Skin epidermis (tissue), 12 donors: ENCODE measurements around the gene LSM12.

Experiments
- H3K27ac ChIP-seq, 21 experiments: fragments of 200-600 bp; sonication (generic) in 11 of 21; one replicate each; pipeline ENCODE4 v1.5.0; 2020; ENCODE audit warnings: mild to moderate bottlenecking in 3 of 21, inconsistent platforms in 2 of 21, moderate library complexity in 2 of 21
- H3K4me3 ChIP-seq, 7 experiments: fragments of 200-600 bp; sonication (generic) in 2 of 7; one replicate each; pipeline ENCODE4 v1.5.0; 2020; ENCODE audit warnings: inconsistent platforms in 2 of 7, mild to moderate bottlenecking in 2 of 7, moderate library complexity in 1 of 7

The LSM12 gene

GRCh38 chr17:44079877-44080821, 13.7 kb upstream of the LSM12 start:
- Histone ChIP-seq H3K4me3 (no peak overlapping the region), H3K27ac (no peak overlapping the region)

DNA sequence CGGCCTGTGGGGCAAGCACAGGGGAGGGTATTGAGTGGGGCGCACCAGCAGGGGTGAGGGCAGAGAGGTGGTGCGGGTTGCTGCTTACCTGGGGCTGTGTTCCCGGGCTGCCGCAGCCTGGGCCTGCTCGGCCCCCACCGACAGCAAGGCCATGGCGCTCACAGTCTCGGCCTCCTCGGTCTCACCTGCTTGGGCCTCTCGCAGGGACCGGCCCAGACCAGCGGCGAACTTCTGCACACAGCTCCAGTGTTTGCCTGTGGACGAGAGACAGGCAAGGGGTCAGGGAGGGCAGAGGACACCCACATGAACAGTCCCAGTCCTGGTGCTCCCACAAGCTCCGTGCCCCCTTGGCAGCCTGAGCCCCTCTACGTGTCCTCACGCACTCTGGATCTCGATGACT, 11.9 kb upstream of the LSM12 start:
- Histone ChIP-seq H3K4me3 (no peak overlapping the region), H3K27ac (no peak overlapping the region)

GRCh38 chr17:44077595-44077909, 11.1 kb upstream of the LSM12 start:
- no peak overlapping the region for H3K4me3 ChIP-seq
- peak overlapping the region in 4 of 21 experiments; percentile 25 to 62 (median 46) for H3K27ac ChIP-seq

GRCh38 chr17:44076716-44077594, 10.5 kb upstream of the LSM12 start:
- H3K4me3 ChIP-seq = no peak overlapping the region
- H3K27ac ChIP-seq = peak overlapping the region in 4 of 21 experiments; percentile 8 to 62 (median 38)

DNA sequence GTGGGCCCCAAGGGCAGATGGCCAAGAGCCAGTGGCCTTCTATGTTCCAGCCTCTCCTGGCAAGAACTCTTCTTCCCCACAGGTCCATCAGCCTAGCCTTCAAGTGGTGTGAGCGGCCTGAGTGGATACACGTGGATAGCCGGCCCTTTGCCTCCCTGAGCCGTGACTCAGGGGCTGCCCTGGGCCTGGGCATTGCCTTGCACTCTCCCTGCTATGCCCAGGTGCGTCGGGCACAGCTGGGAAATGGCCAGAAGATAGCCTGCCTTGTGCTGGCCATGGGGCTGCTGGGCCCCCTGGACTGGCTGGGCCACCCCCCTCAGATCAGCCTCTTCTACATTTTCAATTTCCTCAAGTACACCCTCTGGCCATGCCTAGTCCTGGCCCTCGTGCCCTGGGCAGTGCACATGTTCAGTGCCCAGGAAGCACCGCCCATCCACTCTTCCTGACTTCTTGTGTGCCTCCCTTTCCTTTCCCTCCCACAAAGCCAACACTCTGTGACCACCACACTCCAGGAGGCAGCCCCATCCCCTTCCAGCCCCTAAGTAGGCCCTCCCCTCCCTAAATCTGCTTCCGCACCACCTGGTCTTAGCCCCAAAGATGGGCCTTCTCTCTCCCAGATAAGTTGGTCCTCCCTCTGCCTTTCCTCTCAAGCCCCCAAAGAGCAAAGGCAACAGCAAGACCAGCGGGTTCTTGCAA, 9.3 kb upstream of the LSM12 start:
- Histone ChIP-seq H3K4me3 (no peak overlapping the region), H3K27ac (peak overlapping the region in 2 of 21 experiments; percentile 36 to 43)

DNA sequence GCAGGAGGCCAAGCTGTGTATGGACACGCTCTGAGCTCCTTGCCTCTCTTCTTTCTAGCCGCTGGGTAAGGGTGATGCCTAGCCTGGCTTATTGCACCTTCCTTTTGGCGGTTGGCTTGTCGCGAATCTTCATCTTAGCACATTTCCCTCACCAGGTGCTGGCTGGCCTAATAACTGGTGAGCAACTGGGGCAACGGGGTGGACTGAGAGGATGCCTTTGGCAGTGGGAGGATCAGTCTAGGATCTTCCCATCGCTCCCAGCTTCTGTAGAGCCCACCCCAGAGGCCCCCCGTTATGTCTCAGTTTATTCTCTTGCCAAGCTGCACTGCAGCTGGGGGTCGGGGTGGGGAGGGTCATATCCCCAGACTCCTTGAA, 8.4 kb upstream of the LSM12 start:
- no peak overlapping the region for H3K4me3 ChIP-seq
- H3K27ac ChIP-seq = peak overlapping the region in 1 of 21 experiments; percentile 17

- Histone ChIP-seq H3K27ac (peak overlapping the region in 2 of 21 experiments; percentile 6 to 17), H3K4me3 (no peak overlapping the region)
Measured at GRCh38 chr17:44074231-44074910, 7.9 kb upstream of the LSM12 start.

- Histone ChIP-seq H3K4me3 (peak overlapping the region in 4 of 7 experiments; percentile 48 to 65 (median 57)), H3K27ac (peak overlapping the region in 19 of 21 experiments; percentile 35 to 94 (median 88))
Measured at GRCh38 chr17:44071772-44072171, 5.3 kb upstream of the LSM12 start.

- Histone ChIP-seq H3K4me3 (peak overlapping the region; percentile 41 to 74 (median 53)), H3K27ac (peak overlapping the region; percentile 23 to 94 (median 86))
Measured at GRCh38 chr17:44071198-44071520, 4.7 kb upstream of the LSM12 start.

DNA sequence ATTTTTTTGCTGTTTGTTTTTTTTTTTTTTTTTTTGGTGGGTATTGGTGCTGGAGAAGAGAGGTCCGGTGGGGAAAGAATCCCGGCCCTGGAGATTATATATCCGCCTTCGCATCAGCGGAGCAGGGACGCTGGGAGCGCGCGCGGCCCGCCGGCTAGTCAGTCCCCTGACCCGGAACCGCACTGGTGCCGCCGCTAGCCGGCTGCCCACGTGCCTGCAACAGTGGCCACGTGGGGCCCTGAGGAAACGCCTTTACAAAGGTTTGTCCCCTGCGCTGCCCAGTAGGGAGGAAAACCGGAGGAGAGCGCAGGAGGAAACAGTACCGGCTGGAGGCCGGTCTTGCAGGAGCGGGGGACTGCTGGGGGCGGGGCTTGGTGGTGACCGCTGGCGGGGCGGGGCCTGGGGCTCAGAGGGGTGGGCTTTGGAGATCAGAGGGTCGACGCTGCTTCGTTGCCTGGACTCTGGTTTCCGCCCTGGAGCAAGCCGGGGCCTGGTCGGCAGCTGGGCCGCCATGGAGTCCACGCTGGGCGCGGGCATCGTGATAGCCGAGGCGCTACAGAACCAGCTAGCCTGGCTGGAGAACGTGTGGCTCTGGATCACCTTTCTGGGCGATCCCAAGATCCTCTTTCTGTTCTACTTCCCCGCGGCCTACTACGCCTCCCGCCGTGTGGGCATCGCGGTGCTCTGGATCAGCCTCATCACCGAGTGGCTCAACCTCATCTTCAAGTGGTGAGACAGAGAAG, 4.2 kb upstream of the LSM12 start, which contains the start of gene G6PC3:
G6PC3 (plus strand) TSS at position 281 of the 743 bp plus-strand sequence; CDS start at position 512, 231 bp downstream.
- H3K27ac ChIP-seq = peak within 1 kb of the TSS; percentile 23 to 94 (median 86)

DNA sequence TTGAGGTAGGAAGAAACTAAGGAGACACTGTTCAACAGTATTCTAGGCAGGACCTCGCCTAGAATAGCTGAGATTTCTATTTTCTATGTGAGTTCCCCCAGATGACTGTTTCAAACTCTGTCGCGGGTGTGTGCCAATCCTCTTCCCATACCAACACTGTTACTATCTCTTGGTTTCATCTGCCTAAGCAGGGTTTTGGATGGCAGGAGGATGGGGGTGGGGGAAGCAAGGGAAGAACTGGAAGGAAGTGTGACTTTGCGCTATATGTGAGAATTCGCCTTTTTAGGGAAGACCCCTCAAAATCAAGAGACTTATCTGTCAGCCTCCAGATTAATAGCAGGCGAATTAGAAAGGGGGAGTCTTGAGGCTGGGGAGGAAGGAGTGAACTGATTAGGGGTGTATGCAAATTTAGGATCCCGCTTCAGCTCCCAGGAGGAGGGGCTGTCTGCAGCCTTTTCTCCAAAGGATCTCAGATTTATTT, 3.5 kb upstream of the LSM12 start:
- H3K4me3 ChIP-seq = peak overlapping the region; percentile 41 to 74 (median 53)
- peak overlapping the region in 20 of 21 experiments; percentile 69 to 94 (median 87) for H3K27ac ChIP-seq

More for the DNA sequence above, 4.2 kb upstream of the LSM12 start, which contains the start of gene G6PC3:
- peak within 1 kb of the TSS; percentile 41 to 74 (median 53) for H3K4me3 ChIP-seq

DNA sequence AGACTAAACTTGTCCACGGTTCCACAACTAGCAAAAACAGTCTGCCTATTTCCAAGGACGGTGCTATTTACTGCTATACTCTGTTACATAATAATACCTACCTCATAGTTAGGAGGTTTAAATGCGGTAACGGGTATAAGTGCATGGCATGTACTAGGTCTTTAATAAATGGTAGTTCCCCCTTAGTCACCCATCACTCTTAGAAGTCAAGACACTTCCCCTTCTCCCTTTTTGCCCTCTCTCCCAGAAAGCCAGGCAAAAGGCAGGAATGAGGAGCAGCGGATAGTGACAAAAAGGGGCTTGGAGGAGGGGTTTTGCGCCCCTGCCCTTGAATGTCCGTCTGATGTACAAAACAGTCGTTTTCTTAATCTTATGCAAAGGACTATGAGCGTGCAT, 1.1 kb upstream of the LSM12 start:
- peak overlapping the region in 14 of 21 experiments; percentile 93 to 99 (median 98) for H3K27ac ChIP-seq
- H3K4me3 ChIP-seq = no peak overlapping the region

GRCh38 chr17:44065668-44066203, 735 bp downstream of the LSM12 start:
- peak overlapping the region; percentile 49 to 90 (median 82) for H3K4me3 ChIP-seq
- H3K27ac ChIP-seq = peak overlapping the region; percentile 78 to 99 (median 97)

GRCh38 chr17:44063704-44064639, 2.5 kb downstream of the LSM12 start:
- Histone ChIP-seq H3K27ac (no peak overlapping the region), H3K4me3 (no peak overlapping the region)

- Histone ChIP-seq H3K27ac (no peak overlapping the region), H3K4me3 (no peak overlapping the region)
Measured at GRCh38 chr17:44062871-44063270, 3.6 kb downstream of the LSM12 start.

DNA sequence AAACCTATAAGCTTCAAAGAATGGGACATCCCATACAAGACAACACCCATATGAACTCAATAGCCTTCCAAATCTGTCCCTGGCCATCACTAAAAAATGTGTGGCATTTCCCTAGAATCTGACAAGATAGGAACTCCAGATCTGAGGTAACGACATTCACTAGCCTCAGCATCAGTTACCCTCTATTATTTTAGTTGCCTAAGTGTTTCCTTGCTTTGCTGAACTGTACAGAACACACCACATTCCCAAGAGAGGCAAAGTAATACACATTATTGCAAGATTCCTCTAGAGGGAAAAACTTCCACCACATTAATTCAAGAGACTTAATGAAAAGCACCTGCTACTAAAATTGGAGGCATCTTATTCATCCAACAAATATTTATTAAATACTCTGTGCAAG, 5.0 kb downstream of the LSM12 start:
- Histone ChIP-seq H3K4me3 (no peak overlapping the region), H3K27ac (no peak overlapping the region)
